ENCODE measurements around the gene GJA5. TPM values are rescaled to one million over a fixed set of nuclear protein-coding genes. Genes with fewer than 3 reads are reported as not detected.

Gene GJA5
- total RNA-seq (2021; ENCODE audit: unreplicated experiment): not detected
- polyA plus RNA-seq (2012): not detected in 2 replicates
- percentile 5 among the genes with signal in this experiment for Bru-seq, nascent RNA
- BruChase-seq, experiment 1, labeled RNA remaining after a 6-hour chase: not detected
- not detected for BruChase-seq, experiment 2, labeled RNA remaining after a 2-hour chase
- long read RNA-seq: 0 reads

DNA sequence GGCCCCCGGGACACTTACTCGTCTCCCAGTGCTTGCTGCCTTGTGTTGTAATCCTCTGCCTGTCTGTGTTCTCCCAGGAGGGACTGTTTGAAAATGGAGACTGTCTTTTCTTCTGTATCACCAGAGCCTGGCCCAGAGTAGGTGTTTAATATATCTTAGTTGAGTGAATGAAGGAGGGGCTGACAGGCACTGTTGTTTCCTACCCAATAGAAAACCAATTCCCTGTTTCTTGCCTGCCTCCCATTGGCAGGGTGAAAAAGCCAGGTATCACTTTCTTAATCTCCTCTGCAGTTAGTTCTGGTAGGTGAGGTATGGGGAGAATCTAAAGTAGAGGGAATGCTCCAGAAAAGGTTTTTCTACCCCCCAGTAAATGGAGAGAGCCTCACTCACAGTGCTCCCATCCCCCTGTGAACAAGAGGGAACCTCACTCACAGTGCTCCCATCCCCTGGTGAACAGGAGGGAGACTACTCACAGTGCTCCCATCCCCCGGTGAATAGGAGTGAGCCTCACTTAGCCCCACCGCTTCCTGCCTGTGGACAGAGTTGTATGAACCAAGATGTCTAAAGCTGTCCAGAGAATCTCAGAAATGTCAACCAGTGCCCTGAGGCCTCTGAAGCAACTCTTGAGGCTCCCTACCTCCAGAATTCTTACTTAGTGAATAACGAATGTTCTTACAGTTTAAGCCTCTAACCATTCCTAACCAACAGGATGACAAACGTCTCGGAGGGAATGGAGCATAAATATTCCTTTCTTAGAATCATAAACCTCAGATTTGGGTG lies at the start of gene GJA5:
TSS of gene GJA5 (minus strand) at position 122 of the 780 bp plus-strand sequence. CDS start 1,364 bp downstream, outside the sequence.
- no peak for TF ChIP-seq YY1 (IDR thresholded peaks at IDR 0.05; ENCODE audit: extremely low read depth, insufficient replicate concordance, low read depth, low read length)
- TF ChIP-seq FOSL1 (IDR thresholded peaks at IDR 0.05; ENCODE audit: low read depth): no peak
- TF ChIP-seq CEBPB (IDR thresholded peaks at IDR 0.05; ENCODE audit: low read depth): no peak
- no peak for TF ChIP-seq CBX3 (IDR thresholded peaks at IDR 0.05; ENCODE audit: low read depth)
- no peak for TF ChIP-seq EZH2phosphoT487 (IDR thresholded peaks at IDR 0.05; ENCODE audit: borderline replicate concordance)
- no peak for TF ChIP-seq RAD21 (IDR thresholded peaks at IDR 0.05; ENCODE audit: low read depth)
- TF ChIP-seq, protein P1, sequence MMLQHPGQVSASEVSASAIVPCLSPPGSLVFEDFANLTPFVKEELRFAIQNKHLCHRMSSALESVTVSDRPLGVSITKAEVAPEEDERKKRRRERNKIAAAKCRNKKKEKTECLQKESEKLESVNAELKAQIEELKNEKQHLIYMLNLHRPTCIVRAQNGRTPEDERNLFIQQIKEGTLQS (IDR thresholded peaks at IDR 0.05): no peak
- TF ChIP-seq SRF (IDR thresholded peaks at IDR 0.05; ENCODE audit: low read depth): no peak
- TF ChIP-seq CTCF (IDR thresholded peaks at IDR 0.05 in 2 of 3, conservative IDR thresholded peaks at IDR 0.05 in 1 of 3; ENCODE audit: borderline replicate concordance in 1 of 3, insufficient read depth in 1 of 3, low read depth in 2 of 3, low read length in 2 of 3): no peak
- H3K9me3 ChIP-seq (ENCODE audit: control insufficient read depth in 1 of 2, insufficient read depth in 1 of 2, low read depth in 1 of 2, low read length in 2 of 2): no peaks in the 10 kb centered on the region
- no peak for ATAC-seq
- H3K36me3 ChIP-seq (ENCODE audit: control insufficient read depth in 1 of 2, insufficient read depth in 2 of 2, low read length in 2 of 2): no peaks in the 10 kb centered on the region
- no peak within 1 kb of the TSS for H3K4me2 ChIP-seq (ENCODE audit: low read length)
- no peak within 1 kb of the TSS for H3K4me3 ChIP-seq (replicated peaks in 1 of 2; ENCODE audit: low read depth in 1 of 2, low read length in 2 of 2)
- H3K27me3 ChIP-seq (ENCODE audit: insufficient read depth, low read length): no peaks in the 10 kb centered on the region
- no peak within 1 kb of the TSS for H3K27ac ChIP-seq (ENCODE audit: low read depth, low read length)
- no peak within 1 kb of the TSS for H3K9ac ChIP-seq (ENCODE audit: low read length)
- ChIA-PET POLR2A (no interaction called here), CTCF (no interaction called here), RAD21 (ENCODE audit: low non-redundant PET in 1 of 2, low total read pairs in 2 of 2, uncharacterized antibody in 2 of 2, unreplicated experiment in 2 of 2) (no interaction called here)
- H3K4me1 ChIP-seq (ENCODE audit: control insufficient read depth in 1 of 2, insufficient read depth in 2 of 2, low read length in 2 of 2): peaks cover 4 to 12% of the 10 kb centered on the region in 2 experiments; a peak in 3 of 4 replicates
- intact Hi-C loops (cut with micrococcal nuclease): no loop called here
- DNase-seq (ENCODE audit: low read depth, low spot score): no peak
- no peaks in the 10 kb centered on the region for H3K9me2 ChIP-seq (ENCODE audit: insufficient read depth)
- H3K79me2 ChIP-seq (ENCODE audit: insufficient read depth, low read length): no peaks in the 10 kb centered on the region
- BruUV-seq (replicated peaks): no TSS peak
- H4K20me1 ChIP-seq (ENCODE audit: insufficient read depth): no peaks in the 10 kb centered on the region
- H2AFZ ChIP-seq (ENCODE audit: low read depth, low read length, poor library complexity, severe bottlenecking): no peak within 1 kb of the TSS
